HepG2 (cell line): ENCODE results near the gene DUSP7.

ENCODE experiments used
- CTCF ChIP-seq: sonication (generic); formaldehyde crosslinking; IDR thresholded peaks from 2 replicates; pipeline ENCODE4 v1.5.0; 2020; ENCODE audit warnings: mild to moderate bottlenecking, missing genetic modification reagents, moderate library complexity
- FOXK2 ChIP-seq: fragments of 450-650 bp; IDR thresholded peaks from 2 replicates; pipeline ENCODE4 v1.6.1; 2016
- NFE2L1 ChIP-seq: sonication (generic); formaldehyde crosslinking; IDR thresholded peaks from 2 replicates; pipeline ENCODE4 v1.4.0; 2020; ENCODE audit warnings: missing genetic modification reagents, mild to moderate bottlenecking, borderline replicate concordance
- TAF1 ChIP-seq: sonication (generic); formaldehyde crosslinking; IDR thresholded peaks from 2 replicates; pipeline ENCODE4 v1.4.0; 2020; ENCODE audit warnings: missing genetic modification reagents
- ZBTB42 ChIP-seq: sonication (generic); formaldehyde crosslinking; IDR thresholded peaks from 2 replicates; pipeline ENCODE4 v1.5.0; 2020; ENCODE audit warnings: mild to moderate bottlenecking, missing genetic modification reagents
- ZFP37 ChIP-seq: sonication (generic); formaldehyde crosslinking; IDR thresholded peaks from 2 replicates; pipeline ENCODE4 v1.4.0; 2020; ENCODE audit warnings: missing genetic modification reagents, borderline replicate concordance
- ZNF317 ChIP-seq: sonication (generic); formaldehyde crosslinking; IDR thresholded peaks from 2 replicates; pipeline ENCODE4 v1.5.0; 2020; ENCODE audit warnings: mild to moderate bottlenecking, missing genetic modification reagents
- ZNF367 ChIP-seq: sonication (generic); formaldehyde crosslinking; IDR thresholded peaks from 2 replicates; pipeline ENCODE4 v1.4.0; 2020; ENCODE audit warnings: missing genetic modification reagents, borderline replicate concordance
- ZNF589 ChIP-seq: sonication (generic); formaldehyde crosslinking; conservative IDR thresholded peaks from 2 replicates; pipeline ENCODE4 v1.8.0; 2022; ENCODE audit warnings: mild to moderate bottlenecking, moderate library complexity, missing genetic modification reagents
- ZNF775 ChIP-seq: sonication (generic); formaldehyde crosslinking; IDR thresholded peaks from 2 replicates; pipeline ENCODE4 v1.4.0; 2020; ENCODE audit warnings: missing genetic modification reagents, mild to moderate bottlenecking, moderate library complexity, borderline replicate concordance
- ZNF839 ChIP-seq: sonication (generic); formaldehyde crosslinking; IDR thresholded peaks from 2 replicates; pipeline ENCODE4 v1.4.0; 2020; ENCODE audit warnings: missing genetic modification reagents, mild to moderate bottlenecking, borderline replicate concordance

- TF ChIP-seq CTCF (CRISPR knock-in tag) (no peak), FOXK2 (no peak), ZFP37 (CRISPR knock-in tag) (no peak), ZBTB42 (CRISPR knock-in tag) (no peak), TAF1 (CRISPR knock-in tag) (no peak), ZNF839 (CRISPR knock-in tag) (no peak), ZNF367 (no peak), NFE2L1 (no peak), ZNF775 (CRISPR knock-in tag) (no peak), ZNF589 (CRISPR knock-in tag) (no peak), ZNF317 (CRISPR knock-in tag) (no peak)
Observed at GRCh38 chr3:52031896-52032295, 24.5 kb downstream of the DUSP7 start.
